Neural cell (in vitro differentiated cells): ENCODE measurements around the gene PRELID1. TPM values are rescaled to one million over a fixed set of nuclear protein-coding genes. Genes with fewer than 3 reads are reported as not detected.

Source experiments
- H2AFZ ChIP-seq: fragments of 200-600, 300-800 bp; sonication (generic), shearing (Covaris generic); 2 replicates; pipeline ENCODE4 v1.6.0; 2014; ENCODE audit warnings: low read depth, mild to moderate bottlenecking, antibody characterized with exemption, low read length, moderate library complexity
- H3F3A ChIP-seq: fragments of 200-600 bp; shearing (Covaris generic); 2 replicates; pipeline ENCODE4 v1.6.1; 2016; ENCODE audit warnings: mild to moderate bottlenecking, moderate library complexity, mixed read lengths, antibody characterized with exemption, low read length; ENCODE audit not compliant: insufficient read depth, poor library complexity, severe bottlenecking
- H3K27ac ChIP-seq: fragments of 200-600, 300-800 bp; sonication (generic), shearing (Covaris generic); 2 replicates; pipeline ENCODE4 v1.5.1; 2014; ENCODE audit warnings: mild to moderate bottlenecking, low read length, moderate library complexity
- H3K27me3 ChIP-seq: fragments of 300-800, 200-600 bp; sonication (generic), shearing (Covaris generic); 2 replicates; pipeline ENCODE4 v1.6.0; 2014; ENCODE audit warnings: mild to moderate bottlenecking, low read depth, low read length, moderate library complexity; ENCODE audit not compliant: insufficient read depth
- H3K36me3 ChIP-seq: fragments of 300-800, 200-600 bp; sonication (generic), shearing (Covaris generic); 2 replicates; pipeline ENCODE4 v1.5.1; 2014; ENCODE audit warnings: mild to moderate bottlenecking, antibody characterized with exemption, low read length, moderate library complexity; ENCODE audit not compliant: insufficient read depth
- H3K4me2 ChIP-seq: fragments of 300-800, 200-600 bp; sonication (generic), shearing (Covaris generic); 2 replicates; pipeline ENCODE4 v1.6.0; 2014; ENCODE audit warnings: mild to moderate bottlenecking, low read length
- H3K4me3 ChIP-seq: fragments of 300-800, 200-600 bp; sonication (generic), shearing (Covaris generic); 2 replicates; pipeline ENCODE4 v1.5.1; 2014; ENCODE audit warnings: mild to moderate bottlenecking, low read length, moderate library complexity
- H3K79me2 ChIP-seq: fragments of 200-600 bp; shearing (Covaris generic); replicated peaks from 2 replicates; pipeline ENCODE4 v1.6.0; 2014; ENCODE audit warnings: mild to moderate bottlenecking, low read length, moderate library complexity; ENCODE audit not compliant: insufficient read depth
- H3K9ac ChIP-seq: fragments of 300-800, 200-600 bp; sonication (generic), shearing (Covaris generic); 2 replicates; pipeline ENCODE4 v1.6.1; 2016; ENCODE audit warnings: mild to moderate bottlenecking, low read length, mixed read lengths
- H3K9me2 ChIP-seq: fragments of 200-600 bp; shearing (Covaris generic); 2 replicates; pipeline ENCODE4 v1.6.1; 2016; ENCODE audit warnings: mild to moderate bottlenecking, low read length, mixed read lengths; ENCODE audit not compliant: insufficient read depth
- H3K9me3 ChIP-seq: fragments of 200-600, 300-800 bp; sonication (generic), shearing (Covaris generic); 2 replicates; pipeline ENCODE4 v1.6.1; 2016; ENCODE audit warnings: mild to moderate bottlenecking, mixed run types, low read length, moderate library complexity, mixed read lengths
- H4K20me1 ChIP-seq: fragments of 200-600 bp; shearing (Covaris generic); 2 replicates; pipeline ENCODE4 v1.6.1; 2016; ENCODE audit warnings: mild to moderate bottlenecking, mixed run types; ENCODE audit not compliant: insufficient read depth
- EP300 ChIP-seq: fragments of 450-650 bp; conservative IDR thresholded peaks from 2 replicates; pipeline ENCODE4 v1.6.1; 2014; ENCODE audit warnings: antibody characterized with exemption, mild to moderate bottlenecking, moderate library complexity; ENCODE audit not compliant: poor library complexity, severe bottlenecking
- EZH2 ChIP-seq: fragments of 200-600, 300-800 bp; shearing (Covaris generic), sonication (generic); IDR thresholded peaks from 2 replicates; pipeline ENCODE4 v1.6.1; 2014; ENCODE audit warnings: antibody characterized with exemption, low read length, borderline replicate concordance, mild to moderate bottlenecking; ENCODE audit not compliant: insufficient read depth, poor library complexity, severe bottlenecking
- MXI1 ChIP-seq: fragments of 450-650 bp; conservative IDR thresholded peaks from 2 replicates; pipeline ENCODE4 v1.6.1; 2014; ENCODE audit warnings: antibody characterized with exemption, mild to moderate bottlenecking; ENCODE audit not compliant: poor library complexity, severe bottlenecking
- POLR2AphosphoS5 ChIP-seq: IDR thresholded peaks from 2 replicates; pipeline ENCODE4 v1.6.1; 2012
- RAD21 ChIP-seq: fragments of 450-650 bp; conservative IDR thresholded peaks from 2 replicates; pipeline ENCODE4 v1.6.1; 2014; ENCODE audit warnings: antibody characterized with exemption, mild to moderate bottlenecking, moderate library complexity
- SMC3 ChIP-seq: fragments of 450-650 bp; conservative IDR thresholded peaks from 2 replicates; pipeline ENCODE4 v1.6.1; 2014; ENCODE audit warnings: antibody characterized with exemption, mild to moderate bottlenecking, moderate library complexity; ENCODE audit not compliant: poor library complexity
- TAF1 ChIP-seq: IDR thresholded peaks from 2 replicates; pipeline ENCODE4 v1.6.1; 2012; ENCODE audit warnings: low read depth
- polyA plus RNA-seq: library from polyadenylated mRNA; depleted of rRNA; stranded (reverse); fragments of >200 nt; gene quantifications from 2 replicates; pipeline ENCODE4 v1.2.3, GENCODE V29; 2014
- TF ChIP-seq, protein P1 (sequence below): fragments of 450-650 bp; IDR thresholded peaks from 2 replicates; pipeline ENCODE4 v1.5.1; 2014; ENCODE audit warnings: antibody characterized with exemption, mild to moderate bottlenecking, moderate library complexity; ENCODE audit not compliant: poor library complexity, severe bottlenecking
- TF ChIP-seq, protein P2 (sequence below): IDR thresholded peaks from 2 replicates; pipeline ENCODE4 v1.6.1; 2012; ENCODE audit warnings: borderline replicate concordance

PRELID1 gene
- polyA plus RNA-seq, 1 donor from 2014 or later = 133 TPM

DNA sequence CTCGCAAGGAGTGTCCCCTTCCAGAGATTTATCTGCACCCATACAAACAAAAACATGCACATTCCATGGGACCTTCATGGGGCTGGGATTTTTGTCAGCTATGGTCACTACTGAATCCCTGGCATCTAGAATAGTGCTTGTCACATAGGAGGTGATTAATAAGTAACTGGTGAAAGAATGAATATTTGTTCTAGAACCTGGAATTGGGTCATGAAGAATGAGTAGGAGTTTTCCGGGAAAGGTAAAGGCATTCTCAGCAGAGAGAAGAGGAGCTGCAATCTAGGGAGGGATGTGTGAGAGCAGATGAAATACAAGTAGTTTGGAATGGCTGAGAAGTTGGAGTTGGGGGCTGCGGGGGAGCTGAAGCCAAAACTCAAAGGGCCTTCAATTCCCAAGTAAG lies 50.7 kb downstream of the PRELID1 start:
- H3K9me2 ChIP-seq = no peaks in the 10 kb centered on the region
- H3K36me3 ChIP-seq = no peaks in the 10 kb centered on the region
- no peaks in the 10 kb centered on the region for H4K20me1 ChIP-seq
- H3K79me2 ChIP-seq = peaks cover 19% of the 10 kb centered on the region
- no peak overlapping the region for H3K27ac ChIP-seq
- H3K4me3 ChIP-seq = no peak overlapping the region
- H3K27me3 ChIP-seq = no peaks in the 10 kb centered on the region
- no peaks in the 10 kb centered on the region for H3F3A ChIP-seq
- no peaks in the 10 kb centered on the region for H3K9me3 ChIP-seq
- TF ChIP-seq SMC3 (no peak), POLR2AphosphoS5 (no peak), RAD21 (no peak), MXI1 (no peak), EZH2 (no peak), TAF1 (no peak), EP300 (no peak)
- TF ChIP-seq, protein P1, sequence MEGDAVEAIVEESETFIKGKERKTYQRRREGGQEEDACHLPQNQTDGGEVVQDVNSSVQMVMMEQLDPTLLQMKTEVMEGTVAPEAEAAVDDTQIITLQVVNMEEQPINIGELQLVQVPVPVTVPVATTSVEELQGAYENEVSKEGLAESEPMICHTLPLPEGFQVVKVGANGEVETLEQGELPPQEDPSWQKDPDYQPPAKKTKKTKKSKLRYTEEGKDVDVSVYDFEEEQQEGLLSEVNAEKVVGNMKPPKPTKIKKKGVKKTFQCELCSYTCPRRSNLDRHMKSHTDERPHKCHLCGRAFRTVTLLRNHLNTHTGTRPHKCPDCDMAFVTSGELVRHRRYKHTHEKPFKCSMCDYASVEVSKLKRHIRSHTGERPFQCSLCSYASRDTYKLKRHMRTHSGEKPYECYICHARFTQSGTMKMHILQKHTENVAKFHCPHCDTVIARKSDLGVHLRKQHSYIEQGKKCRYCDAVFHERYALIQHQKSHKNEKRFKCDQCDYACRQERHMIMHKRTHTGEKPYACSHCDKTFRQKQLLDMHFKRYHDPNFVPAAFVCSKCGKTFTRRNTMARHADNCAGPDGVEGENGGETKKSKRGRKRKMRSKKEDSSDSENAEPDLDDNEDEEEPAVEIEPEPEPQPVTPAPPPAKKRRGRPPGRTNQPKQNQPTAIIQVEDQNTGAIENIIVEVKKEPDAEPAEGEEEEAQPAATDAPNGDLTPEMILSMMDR = no peak
- TF ChIP-seq, protein P2, sequence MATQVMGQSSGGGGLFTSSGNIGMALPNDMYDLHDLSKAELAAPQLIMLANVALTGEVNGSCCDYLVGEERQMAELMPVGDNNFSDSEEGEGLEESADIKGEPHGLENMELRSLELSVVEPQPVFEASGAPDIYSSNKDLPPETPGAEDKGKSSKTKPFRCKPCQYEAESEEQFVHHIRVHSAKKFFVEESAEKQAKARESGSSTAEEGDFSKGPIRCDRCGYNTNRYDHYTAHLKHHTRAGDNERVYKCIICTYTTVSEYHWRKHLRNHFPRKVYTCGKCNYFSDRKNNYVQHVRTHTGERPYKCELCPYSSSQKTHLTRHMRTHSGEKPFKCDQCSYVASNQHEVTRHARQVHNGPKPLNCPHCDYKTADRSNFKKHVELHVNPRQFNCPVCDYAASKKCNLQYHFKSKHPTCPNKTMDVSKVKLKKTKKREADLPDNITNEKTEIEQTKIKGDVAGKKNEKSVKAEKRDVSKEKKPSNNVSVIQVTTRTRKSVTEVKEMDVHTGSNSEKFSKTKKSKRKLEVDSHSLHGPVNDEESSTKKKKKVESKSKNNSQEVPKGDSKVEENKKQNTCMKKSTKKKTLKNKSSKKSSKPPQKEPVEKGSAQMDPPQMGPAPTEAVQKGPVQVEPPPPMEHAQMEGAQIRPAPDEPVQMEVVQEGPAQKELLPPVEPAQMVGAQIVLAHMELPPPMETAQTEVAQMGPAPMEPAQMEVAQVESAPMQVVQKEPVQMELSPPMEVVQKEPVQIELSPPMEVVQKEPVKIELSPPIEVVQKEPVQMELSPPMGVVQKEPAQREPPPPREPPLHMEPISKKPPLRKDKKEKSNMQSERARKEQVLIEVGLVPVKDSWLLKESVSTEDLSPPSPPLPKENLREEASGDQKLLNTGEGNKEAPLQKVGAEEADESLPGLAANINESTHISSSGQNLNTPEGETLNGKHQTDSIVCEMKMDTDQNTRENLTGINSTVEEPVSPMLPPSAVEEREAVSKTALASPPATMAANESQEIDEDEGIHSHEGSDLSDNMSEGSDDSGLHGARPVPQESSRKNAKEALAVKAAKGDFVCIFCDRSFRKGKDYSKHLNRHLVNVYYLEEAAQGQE = no peak
- no peak overlapping the region for H3K4me2 ChIP-seq
- H3K9ac ChIP-seq = no peak overlapping the region
- H2AFZ ChIP-seq = no peak overlapping the region

DNA sequence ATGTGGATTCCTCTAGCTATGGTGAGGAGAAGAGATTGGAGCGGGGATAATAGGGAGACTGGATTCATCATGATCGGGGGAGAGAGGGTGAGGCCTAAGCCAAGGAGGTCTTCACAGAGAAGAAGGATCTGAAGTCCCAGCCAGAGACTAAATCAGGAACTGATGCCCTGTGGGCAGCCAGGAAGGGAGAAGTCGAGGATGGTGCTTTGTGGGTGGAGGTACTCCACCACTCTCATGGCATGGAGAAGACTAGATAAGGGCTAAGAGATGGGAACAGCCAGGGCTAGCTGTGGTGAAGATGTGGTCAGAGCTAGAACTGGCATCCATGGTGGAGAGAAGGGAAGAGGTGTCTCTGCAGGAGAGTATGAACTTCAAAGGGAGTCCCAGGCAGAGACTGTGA lies 51.1 kb downstream of the PRELID1 start:
- H4K20me1 ChIP-seq = no peaks in the 10 kb centered on the region
- TF ChIP-seq EP300 (no peak), MXI1 (no peak), POLR2AphosphoS5 (no peak), TAF1 (no peak), SMC3 (no peak), EZH2 (no peak), RAD21 (no peak)
- TF ChIP-seq, protein P2 = no peak
- TF ChIP-seq, protein P1 = no peak
- peaks cover 16% of the 10 kb centered on the region for H3K79me2 ChIP-seq
- no peaks in the 10 kb centered on the region for H3K9me2 ChIP-seq
- H3K9ac ChIP-seq = no peak overlapping the region
- no peak overlapping the region for H3K27ac ChIP-seq
- no peaks in the 10 kb centered on the region for H3K36me3 ChIP-seq
- H3K4me3 ChIP-seq = no peak overlapping the region
- no peaks in the 10 kb centered on the region for H3K27me3 ChIP-seq
- H3K9me3 ChIP-seq = no peaks in the 10 kb centered on the region
- H3F3A ChIP-seq = no peaks in the 10 kb centered on the region
- H2AFZ ChIP-seq = no peak overlapping the region
- H3K4me2 ChIP-seq = no peak overlapping the region
